ENCODE data around the gene NPTX1.

The NPTX1 gene

GRCh38 chr17:80477647-80478478 lies 1.5 kb upstream of the NPTX1 start:
- no peak for TF ChIP-seq SIN3A (IDR thresholded peaks at IDR 0.05; ENCODE audit: borderline replicate concordance, insufficient read depth, low read length)
- TF ChIP-seq TAF1 (IDR thresholded peaks at IDR 0.05; ENCODE audit: borderline replicate concordance, insufficient read depth, low read length), result no peak

GRCh38 chr17:80476877-80477646 lies 655 bp upstream of the NPTX1 start:
- TF ChIP-seq SIN3A (IDR thresholded peaks at IDR 0.05; ENCODE audit: borderline replicate concordance, insufficient read depth, low read length), result no peak
- no peak for TF ChIP-seq REST (IDR thresholded peaks at IDR 0.05; ENCODE audit: insufficient read depth in 1 of 2, low read depth in 2 of 2, low read length in 2 of 2)
- no peak for TF ChIP-seq TAF1 (IDR thresholded peaks at IDR 0.05; ENCODE audit: borderline replicate concordance, insufficient read depth, low read length)
- no peak for TF ChIP-seq POLR2AphosphoS5 (IDR thresholded peaks at IDR 0.05; ENCODE audit: low read depth, low read length)
- no peak for TF ChIP-seq FOXP2 (optimal IDR thresholded peaks at IDR 0.05; ENCODE audit: borderline replicate concordance, extremely low read depth, extremely low read length, insufficient read depth)

GRCh38 chr17:80474961-80475909 lies 1.2 kb downstream of the NPTX1 start:
- TF ChIP-seq SIN3A (IDR thresholded peaks at IDR 0.05; ENCODE audit: borderline replicate concordance, insufficient read depth, low read length) (no peak), TAF1 (IDR thresholded peaks at IDR 0.05; ENCODE audit: borderline replicate concordance, insufficient read depth, low read length) (no peak), REST (IDR thresholded peaks at IDR 0.05; ENCODE audit: insufficient read depth in 1 of 2, low read depth in 2 of 2, low read length in 2 of 2) (no peak), FOXP2 (optimal IDR thresholded peaks at IDR 0.05; ENCODE audit: borderline replicate concordance, extremely low read depth, extremely low read length, insufficient read depth) (no peak), POLR2AphosphoS5 (IDR thresholded peaks at IDR 0.05; ENCODE audit: low read depth, low read length) (no peak)

GRCh38 chr17:80474231-80474960 lies 2.0 kb downstream of the NPTX1 start:
- TF ChIP-seq SIN3A (IDR thresholded peaks at IDR 0.05; ENCODE audit: borderline replicate concordance, insufficient read depth, low read length) (no peak), REST (IDR thresholded peaks at IDR 0.05; ENCODE audit: insufficient read depth in 1 of 2, low read depth in 2 of 2, low read length in 2 of 2) (no peak), TAF1 (IDR thresholded peaks at IDR 0.05; ENCODE audit: borderline replicate concordance, insufficient read depth, low read length) (no peak), POLR2AphosphoS5 (IDR thresholded peaks at IDR 0.05; ENCODE audit: low read depth, low read length) (no peak), FOXP2 (optimal IDR thresholded peaks at IDR 0.05; ENCODE audit: borderline replicate concordance, extremely low read depth, extremely low read length, insufficient read depth) (no peak)
